Activated naive CD4-positive, alpha-beta T cell treated with anti-CD3 and anti-CD28 coated beads, Interleukin-2, amount 10 ng/mL, durations not matched to agents 7 days and 5 days (primary cell): ENCODE data around the gene TP53TG5.
"Not testable (repeated sequence)": the region's sequence is repeated elsewhere in the genome, so short reads cannot be mapped to it uniquely, and the experiment has no call there.

Source experiments
- CTCF ChIA-PET: fragments of 350-600 bp; sonication (Branson Sonifier 250); formaldehyde crosslinking; loops from one replicate; lab custom pipeline; 2021; ENCODE audit warnings: antibody characterized with exemption; lab: Charles Lee
- DNase-seq: peaks from one replicate; pipeline ENCODE4 v3.0.0-alpha.2; 2020
- H3K27ac Mint-ChIP-seq: one replicate; pipeline ENCODE4 v1.8.0; 2021; ENCODE audit warnings: mild to moderate bottlenecking, moderate library complexity, mixed read lengths
- H3K27me3 Mint-ChIP-seq: one replicate; pipeline ENCODE4 v1.8.0; 2021; ENCODE audit warnings: mild to moderate bottlenecking, mixed read lengths
- H3K36me3 Mint-ChIP-seq: one replicate; pipeline ENCODE4 v1.8.0; 2021; ENCODE audit warnings: mixed read lengths
- H3K4me1 Mint-ChIP-seq: one replicate; pipeline ENCODE4 v1.8.0; 2021; ENCODE audit warnings: mixed read lengths
- H3K4me3 Mint-ChIP-seq: one replicate; pipeline ENCODE4 v1.8.0; 2021; ENCODE audit warnings: mild to moderate bottlenecking, moderate library complexity, mixed read lengths
- H3K9me3 Mint-ChIP-seq: one replicate; pipeline ENCODE4 v1.8.0; 2021; ENCODE audit warnings: mixed read lengths

The TP53TG5 gene

DNA sequence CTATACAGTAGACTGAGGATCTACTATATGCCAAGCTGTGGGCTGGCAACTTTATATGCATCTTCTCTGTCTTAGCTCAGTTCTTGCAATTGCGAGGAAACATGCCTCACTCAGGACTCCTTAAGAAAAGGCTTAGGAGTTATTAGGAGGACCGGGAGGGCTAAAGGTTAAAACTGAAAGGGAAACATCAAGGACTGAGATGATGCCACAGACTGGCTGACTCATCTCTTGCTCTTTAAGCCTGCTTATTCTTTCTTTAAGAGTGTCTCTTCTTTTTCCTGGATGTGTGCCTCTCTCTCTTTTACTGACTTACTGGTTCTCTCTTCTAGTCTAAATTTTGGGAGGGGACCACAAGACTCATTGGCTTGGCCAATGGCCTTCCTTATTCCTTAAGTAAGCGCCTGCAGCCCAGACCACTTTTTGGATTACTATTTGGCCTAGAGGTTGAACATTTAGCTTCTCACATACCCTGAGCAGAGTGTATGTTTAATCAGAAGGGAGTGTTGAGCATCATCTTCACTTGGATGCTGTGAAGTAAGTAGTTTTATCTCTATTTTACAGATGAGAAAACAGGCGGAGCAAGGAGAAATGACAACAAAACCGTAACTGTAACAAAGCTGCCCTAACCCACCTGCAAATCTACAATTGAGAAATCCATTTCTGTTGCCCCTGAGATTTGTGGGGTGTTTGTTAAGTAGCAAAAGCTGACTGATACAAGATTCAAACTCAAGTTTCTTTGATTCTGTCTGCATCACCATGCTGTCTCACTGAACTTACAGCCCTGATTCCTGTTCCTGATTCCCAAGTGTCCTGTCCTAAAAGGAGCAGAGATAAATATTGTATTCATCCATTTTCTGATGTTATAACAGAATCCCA is 22.7 kb downstream of the TP53TG5 start:
- CTCF ChIA-PET, result interaction anchor here (0.7 to 1.6 kb wide), 2 partner anchors 33 to 61 kb away, joined by 3 to 4 read pairs; no protein-coding TSS in a partner anchor
- Mint-ChIP-seq H3K36me3 (no peaks in the 10 kb centered on the region), H3K27me3 (no peaks in the 10 kb centered on the region), H3K27ac (peak overlapping the region; percentile 66), H3K4me3 (no peak overlapping the region), H3K4me1 (peaks cover 53% of the 10 kb centered on the region), H3K9me3 (no peaks in the 10 kb centered on the region)
- DNase-seq, result no peak

DNA sequence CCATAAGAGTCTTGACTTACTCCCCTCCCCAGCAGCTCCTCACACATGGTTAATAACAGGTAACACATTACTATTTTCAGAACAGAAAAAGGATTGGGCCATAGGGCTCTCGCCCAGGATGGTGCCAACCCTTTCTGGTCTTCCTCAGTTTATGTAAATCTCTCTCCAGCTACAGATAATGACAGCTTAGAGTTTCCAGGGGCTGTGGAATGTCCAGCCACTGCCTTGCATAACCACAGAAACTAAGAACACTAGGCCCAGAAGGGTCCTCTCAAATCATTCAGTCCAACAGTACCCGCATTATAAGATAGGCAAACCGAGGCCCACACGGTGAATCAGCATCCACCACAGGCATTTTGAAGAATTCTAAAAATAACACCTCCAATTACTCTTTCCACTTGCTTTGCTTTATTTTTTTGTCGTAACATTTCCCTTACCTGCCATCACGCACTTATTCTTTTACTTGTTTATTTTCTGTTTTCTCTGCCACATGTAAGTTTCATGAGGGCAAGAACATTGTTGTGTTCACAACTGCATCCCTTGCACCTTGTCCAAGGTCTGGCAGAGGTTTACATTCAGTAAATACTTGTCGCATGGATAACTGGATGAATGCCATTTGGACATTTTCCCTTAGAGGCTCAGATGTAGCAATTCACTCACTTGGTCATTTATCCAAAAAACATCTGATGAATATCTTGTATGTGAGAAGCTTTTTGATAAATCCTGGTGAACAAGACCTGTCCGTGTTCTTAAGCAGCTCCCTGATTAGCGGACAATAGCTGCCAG is 23.5 kb downstream of the TP53TG5 start:
- no peaks in the 10 kb centered on the region for H3K9me3 Mint-ChIP-seq
- no peak overlapping the region for H3K27ac Mint-ChIP-seq
- H3K4me1 Mint-ChIP-seq, result peaks cover 53% of the 10 kb centered on the region
- CTCF ChIA-PET, result interaction anchor here (0.6 to 1.8 kb wide), 4 partner anchors 45 to 93 kb away, joined by 3 to 10 read pairs (median 4); no protein-coding TSS in a partner anchor
- H3K36me3 Mint-ChIP-seq, result no peaks in the 10 kb centered on the region
- no peak for DNase-seq
- peaks cover 3% of the 10 kb centered on the region for H3K27me3 Mint-ChIP-seq
- H3K4me3 Mint-ChIP-seq, result no peak overlapping the region

GRCh38 chr20:45353746-45354145 is 24.4 kb downstream of the TP53TG5 start:
- no peak for DNase-seq
- no peak overlapping the region for H3K27ac Mint-ChIP-seq
- H3K36me3 Mint-ChIP-seq, result no peaks in the 10 kb centered on the region
- H3K4me1 Mint-ChIP-seq, result peaks cover 52% of the 10 kb centered on the region
- CTCF ChIA-PET, result interaction anchor here (0.6 to 1.8 kb wide), 3 partner anchors 44 to 94 kb away, joined by 3 to 10 read pairs (median 4); no protein-coding TSS in a partner anchor
- peaks cover 5% of the 10 kb centered on the region for H3K27me3 Mint-ChIP-seq
- no peak overlapping the region for H3K4me3 Mint-ChIP-seq
- H3K9me3 Mint-ChIP-seq, result no peaks in the 10 kb centered on the region

GRCh38 chr20:45352729-45353128 is 25.4 kb downstream of the TP53TG5 start:
- H3K4me1 Mint-ChIP-seq, result peaks cover 44% of the 10 kb centered on the region
- H3K4me3 Mint-ChIP-seq, result no peak overlapping the region
- no peak overlapping the region for H3K27ac Mint-ChIP-seq
- DNase-seq, result no peak
- CTCF ChIA-PET, result interaction anchor here (0.7 to 1.8 kb wide), 6 partner anchors 32 to 97 kb away, joined by 3 to 10 read pairs (median 4); no protein-coding TSS in a partner anchor
- H3K9me3 Mint-ChIP-seq, result no peaks in the 10 kb centered on the region
- no peaks in the 10 kb centered on the region for H3K36me3 Mint-ChIP-seq
- H3K27me3 Mint-ChIP-seq, result peaks cover 14% of the 10 kb centered on the region

DNA sequence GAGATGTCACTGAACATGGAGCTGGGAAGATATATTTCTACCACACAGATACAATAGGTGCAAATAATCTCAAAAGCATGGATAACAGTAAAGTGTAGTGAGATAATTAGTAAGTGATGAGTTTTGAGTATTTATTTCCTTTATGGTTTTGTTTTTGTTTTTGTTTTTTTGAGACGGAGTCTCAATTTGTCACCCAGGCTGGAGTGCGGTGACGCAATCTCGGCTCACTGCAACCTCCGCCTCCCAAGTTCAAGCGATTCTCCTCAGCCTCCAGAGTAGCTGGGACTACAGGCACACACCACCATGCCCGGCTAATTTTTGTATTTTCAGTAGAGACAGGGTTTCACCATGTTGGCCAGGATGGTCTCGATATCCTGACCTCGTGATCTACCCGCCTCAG is 27.3 kb downstream of the TP53TG5 start:
- not testable (repeated sequence) for DNase-seq, H3K9me3 Mint-ChIP-seq, H3K4me3 Mint-ChIP-seq, H3K36me3 Mint-ChIP-seq, H3K27ac Mint-ChIP-seq
- peaks cover 48% of the 10 kb centered on the region for H3K4me1 Mint-ChIP-seq
- peaks cover 29% of the 10 kb centered on the region for H3K27me3 Mint-ChIP-seq
- CTCF ChIA-PET, result interaction anchor here (1.0 to 1.1 kb wide), 2 partner anchors 22 to 438 kb away, joined by 3 to 4 read pairs; no protein-coding TSS in a partner anchor

DNA sequence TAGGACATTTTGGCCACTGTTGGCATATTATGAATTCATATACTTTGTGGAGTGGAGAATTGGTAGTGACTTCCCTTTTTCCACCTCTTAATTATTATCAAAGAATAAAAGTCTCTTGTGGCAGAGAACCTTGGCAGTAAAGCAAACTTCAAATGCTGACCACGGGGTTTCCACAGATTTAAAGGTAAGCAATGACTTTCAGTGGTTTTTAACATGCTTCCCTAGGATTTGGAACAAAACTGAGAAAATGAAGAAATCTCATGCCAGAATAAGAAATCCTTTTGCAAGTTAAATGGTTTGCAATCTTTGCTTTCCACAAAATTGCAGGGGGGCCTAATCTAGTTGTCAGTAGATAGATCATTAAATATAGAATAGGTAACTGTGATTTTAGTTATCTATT is 27.9 kb downstream of the TP53TG5 start:
- Mint-ChIP-seq H3K27me3 (peaks cover 34% of the 10 kb centered on the region), H3K4me1 (peaks cover 44% of the 10 kb centered on the region), H3K4me3 (no peak overlapping the region), H3K36me3 (peaks cover 2% of the 10 kb centered on the region), H3K9me3 (no peaks in the 10 kb centered on the region), H3K27ac (no peak overlapping the region)
- no peak for DNase-seq
- CTCF ChIA-PET, result no interaction called here

DNA sequence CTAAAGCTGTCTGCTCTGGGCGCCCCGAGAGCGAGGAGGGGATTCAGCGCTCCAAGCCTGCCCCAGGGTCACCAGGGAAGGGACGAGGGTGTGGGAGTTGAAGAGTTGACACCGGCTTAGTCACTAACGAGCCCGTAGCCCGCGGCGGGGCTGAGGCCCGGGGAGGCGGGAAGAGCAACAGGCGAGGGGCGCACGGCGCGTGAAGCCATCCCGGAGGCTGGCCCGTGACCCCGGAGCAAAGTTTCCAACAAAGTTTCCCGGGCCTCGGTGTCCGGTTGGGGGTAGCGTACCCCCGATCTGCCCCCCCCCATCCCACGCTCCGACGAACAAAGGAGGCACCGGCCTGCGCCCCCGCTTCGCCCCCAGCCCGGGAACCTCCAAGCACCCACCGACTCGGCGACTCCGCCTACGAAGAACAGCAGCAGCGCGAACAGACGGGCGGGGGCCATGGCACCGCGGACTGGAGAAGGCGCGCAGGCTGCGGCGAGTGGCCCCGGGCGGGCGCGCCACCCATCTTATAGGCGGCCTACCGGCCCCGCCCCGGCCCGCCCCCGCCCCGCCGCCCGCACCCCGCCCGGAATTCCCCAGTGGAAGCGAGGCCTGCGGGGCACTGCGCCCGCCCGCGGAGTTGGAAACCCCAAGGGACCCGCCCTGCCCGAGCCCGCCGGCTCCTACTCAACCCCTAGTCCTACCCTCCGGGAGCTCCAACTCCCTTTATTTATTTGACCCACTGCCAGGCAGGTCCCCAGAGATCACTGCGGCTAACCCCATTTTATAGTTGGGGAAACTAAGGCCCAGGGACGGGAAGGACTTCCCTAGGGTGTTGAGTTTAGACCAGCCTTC is 30.0 kb downstream of the TP53TG5 start, which contains the start of gene SDC4:
Gene SDC4 (minus strand): TSS at position 489 of the 843 bp plus-strand sequence. CDS start 40 bp downstream, at position 449.
- Mint-ChIP-seq H3K4me1 (peaks cover 24% of the 10 kb centered on the region), H3K4me3 (peak within 1 kb of the TSS; percentile 77), H3K36me3 (peaks cover 2% of the 10 kb centered on the region), H3K27me3 (peaks cover 38% of the 10 kb centered on the region), H3K27ac (no peak within 1 kb of the TSS), H3K9me3 (no peaks in the 10 kb centered on the region)
- peak; percentile 64 for DNase-seq
- CTCF ChIA-PET, result interaction anchor here (1.2 to 3.5 kb wide), 5 partner anchors 13 to 89 kb away, joined by 3 to 16 read pairs (median 6); no protein-coding TSS in a partner anchor

DNA sequence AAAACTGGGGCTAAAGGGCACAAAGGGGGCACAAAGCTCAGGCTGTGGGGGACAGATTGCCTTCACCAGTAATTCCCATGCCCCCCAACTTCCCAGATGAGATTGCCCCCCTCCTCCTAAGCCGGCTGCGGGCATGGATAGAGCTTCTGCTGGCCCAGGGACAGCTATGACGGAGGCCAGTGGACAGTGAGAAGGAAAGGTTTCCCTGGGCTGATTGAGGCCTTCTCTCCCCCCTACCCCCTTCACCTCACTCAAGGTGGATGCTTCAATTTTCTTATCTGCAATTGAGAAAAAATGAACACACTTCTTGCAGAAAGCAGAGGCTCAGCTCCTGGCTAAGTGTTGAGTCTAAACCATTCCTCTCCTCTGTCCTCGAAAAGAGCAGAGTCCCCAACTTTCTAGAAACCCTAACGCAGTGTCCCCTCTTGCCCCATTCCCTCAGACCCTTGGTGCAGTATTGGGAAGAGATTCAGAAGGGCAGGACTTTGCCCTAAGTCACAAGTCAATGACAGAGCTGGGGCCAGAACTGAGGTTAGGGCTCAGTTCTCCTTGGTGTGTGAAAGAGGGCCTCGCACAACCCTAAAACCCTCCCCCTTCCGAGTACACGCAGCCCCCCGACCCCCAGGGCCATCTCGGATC is 30.7 kb downstream of the TP53TG5 start:
- DNase-seq, result no peak
- peak overlapping the region; percentile 77 for H3K4me3 Mint-ChIP-seq
- no peak overlapping the region for H3K27ac Mint-ChIP-seq
- CTCF ChIA-PET, result interaction anchor here (0.8 to 3.5 kb wide), 7 partner anchors 11 to 90 kb away, joined by 3 to 16 read pairs (median 5); no protein-coding TSS in a partner anchor
- H3K4me1 Mint-ChIP-seq, result peaks cover 22% of the 10 kb centered on the region
- H3K36me3 Mint-ChIP-seq, result peaks cover 2% of the 10 kb centered on the region
- peaks cover 38% of the 10 kb centered on the region for H3K27me3 Mint-ChIP-seq
- no peaks in the 10 kb centered on the region for H3K9me3 Mint-ChIP-seq

DNA sequence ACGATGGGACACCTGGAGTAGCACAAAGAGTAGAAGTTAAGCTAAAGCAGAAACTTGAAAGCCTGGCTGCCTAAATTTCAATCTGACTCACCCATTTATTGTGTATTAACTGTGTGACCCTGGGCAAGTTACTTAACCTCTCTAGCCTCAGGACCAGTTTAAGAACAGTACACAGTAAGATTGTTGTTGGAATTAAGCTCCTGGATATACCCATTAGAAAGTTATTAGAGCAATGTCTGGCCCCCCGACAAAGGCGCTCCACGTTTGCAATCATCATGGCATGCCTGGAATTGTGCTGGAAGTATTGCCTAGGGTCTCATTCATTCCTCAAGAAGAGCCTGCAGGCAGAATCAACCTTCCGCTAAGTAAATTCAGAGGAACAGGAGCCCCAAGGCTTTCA is 31.3 kb downstream of the TP53TG5 start:
- no peak for DNase-seq
- CTCF ChIA-PET, result interaction anchor here (0.7 to 3.5 kb wide), 8 partner anchors 11 to 90 kb away, joined by 3 to 16 read pairs (median 4); no protein-coding TSS in a partner anchor
- Mint-ChIP-seq H3K9me3 (no peaks in the 10 kb centered on the region), H3K36me3 (peaks cover 2% of the 10 kb centered on the region), H3K27ac (no peak overlapping the region), H3K4me1 (peaks cover 22% of the 10 kb centered on the region), H3K4me3 (peak overlapping the region; percentile 77), H3K27me3 (peaks cover 38% of the 10 kb centered on the region)

GRCh38 chr20:45346291-45346718 is 31.8 kb downstream of the TP53TG5 start:
- no peaks in the 10 kb centered on the region for H3K9me3 Mint-ChIP-seq
- H3K36me3 Mint-ChIP-seq, result peaks cover 2% of the 10 kb centered on the region
- H3K27me3 Mint-ChIP-seq, result peaks cover 38% of the 10 kb centered on the region
- CTCF ChIA-PET, result interaction anchor here (0.7 to 3.5 kb wide), 5 partner anchors 12 to 91 kb away, joined by 3 to 16 read pairs (median 3); no protein-coding TSS in a partner anchor
- no peak for DNase-seq
- no peak overlapping the region for H3K4me3 Mint-ChIP-seq
- H3K4me1 Mint-ChIP-seq, result peaks cover 22% of the 10 kb centered on the region
- H3K27ac Mint-ChIP-seq, result no peak overlapping the region

DNA sequence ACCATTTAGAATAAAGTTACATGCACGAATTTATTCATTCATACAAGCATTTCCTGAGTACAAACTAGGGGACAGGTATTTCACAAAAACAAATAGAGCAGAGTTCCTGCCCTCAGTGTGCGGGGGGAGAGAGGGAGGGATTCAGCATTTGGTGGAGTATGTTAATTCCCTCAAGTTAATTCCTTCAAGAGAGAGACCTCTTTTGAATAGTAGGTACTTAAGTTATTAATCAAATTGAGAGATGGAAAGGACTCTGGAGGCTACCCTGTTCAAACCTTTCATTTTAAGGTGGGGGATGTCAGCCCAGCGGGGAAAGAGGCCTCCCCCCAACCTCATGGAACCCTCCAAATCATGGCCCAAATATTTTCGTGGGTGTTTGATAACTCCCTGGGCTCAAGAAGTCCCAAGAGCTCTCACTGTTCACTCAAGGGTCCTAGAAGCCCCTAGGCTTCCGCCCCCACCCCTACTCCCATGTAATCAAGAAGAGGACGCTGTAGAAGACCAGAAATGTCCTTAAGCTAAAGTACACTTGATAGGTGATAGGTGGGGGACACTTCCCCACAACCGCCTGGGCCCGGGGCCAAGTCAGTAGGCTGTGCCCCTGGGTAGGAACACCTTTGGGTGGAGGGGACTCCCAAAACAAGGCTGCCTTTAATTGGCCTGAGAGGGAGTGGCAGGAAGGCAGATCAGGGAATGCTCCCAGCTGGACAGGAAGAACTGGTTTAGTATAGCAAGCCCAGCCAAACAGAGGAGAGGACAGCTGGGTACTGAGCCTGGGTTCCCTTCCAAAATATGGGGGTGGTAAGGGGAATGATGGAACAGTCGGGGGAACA is 32.8 kb downstream of the TP53TG5 start:
- DNase-seq, result no peak
- CTCF ChIA-PET, result interaction anchor here (1.2 to 1.6 kb wide), 3 partner anchors 16 to 92 kb away, joined by 3 to 4 read pairs (median 3); no protein-coding TSS in a partner anchor
- peaks cover 22% of the 10 kb centered on the region for H3K4me1 Mint-ChIP-seq
- no peak overlapping the region for H3K4me3 Mint-ChIP-seq
- no peaks in the 10 kb centered on the region for H3K9me3 Mint-ChIP-seq
- H3K27me3 Mint-ChIP-seq, result peaks cover 38% of the 10 kb centered on the region
- H3K36me3 Mint-ChIP-seq, result peaks cover 2% of the 10 kb centered on the region
- H3K27ac Mint-ChIP-seq, result no peak overlapping the region
